ENCODE measurements around the gene SFTPB. TPM values are rescaled to one million over a fixed set of nuclear protein-coding genes. Genes with fewer than 3 reads are reported as not detected.

The SFTPB gene
- total RNA-seq, 1 donor from 2014 or later: not detected

- H3F3A ChIP-seq (ENCODE audit: low read depth): no peaks in the 10 kb centered on the region
- no peaks in the 10 kb centered on the region for H3K36me3 ChIP-seq
- no peaks in the 10 kb centered on the region for H3K9me3 Mint-ChIP-seq
- no peaks in the 10 kb centered on the region for H3K79me2 ChIP-seq (ENCODE audit: low read depth)
- no peaks in the 10 kb centered on the region for H3K4me1 ChIP-seq
- no peaks in the 10 kb centered on the region for H3K4me1 Mint-ChIP-seq
- peaks cover 16% of the 10 kb centered on the region for H3K27me3 ChIP-seq
- H3K9me3 ChIP-seq (ENCODE audit: low read depth): no peaks in the 10 kb centered on the region
- H4K20me1 ChIP-seq (ENCODE audit: low read depth): no peaks in the 10 kb centered on the region
- H3K27ac Mint-ChIP-seq: no peak overlapping the region
- H2AFZ ChIP-seq (replicated peaks): no peak overlapping the region
- no peak overlapping the region for H3K4me2 ChIP-seq
- H3K27me3 Mint-ChIP-seq (ENCODE audit: insufficient read depth, low read depth): peaks cover 10% of the 10 kb centered on the region
- no peak for TF ChIP-seq CTCF (IDR thresholded peaks at IDR 0.05)
- TF ChIP-seq EZH2 (IDR thresholded peaks at IDR 0.05): no peak
- no peak for TF ChIP-seq EZH2phosphoT487 (IDR thresholded peaks at IDR 0.05)
- no peak overlapping the region for H3K9ac ChIP-seq
- no peak overlapping the region for H3K4me3 ChIP-seq
- DNase-seq (ENCODE audit: low spot score): no peak
- no peak overlapping the region for H3K4me3 Mint-ChIP-seq
- H3K36me3 Mint-ChIP-seq: no peaks in the 10 kb centered on the region
- no peak overlapping the region for H3K27ac ChIP-seq
Observed at GRCh38 chr2:85681776-85682175, 13.8 kb upstream of the SFTPB start.

GRCh38 chr2:85681372-85681763 is 13.4 kb upstream of the SFTPB start:
- Histone ChIP-seq H3K27me3 (peaks cover 16% of the 10 kb centered on the region), H2AFZ (replicated peaks) (no peak overlapping the region), H3K27ac (no peak overlapping the region), H3K9me3 (ENCODE audit: low read depth) (no peaks in the 10 kb centered on the region), H3K4me3 (no peak overlapping the region), H3K4me1 (no peaks in the 10 kb centered on the region), H3K79me2 (ENCODE audit: low read depth) (no peaks in the 10 kb centered on the region), H3K4me2 (no peak overlapping the region), H3K36me3 (no peaks in the 10 kb centered on the region), H3F3A (ENCODE audit: low read depth) (no peaks in the 10 kb centered on the region), H4K20me1 (ENCODE audit: low read depth) (no peaks in the 10 kb centered on the region), H3K9ac (no peak overlapping the region)
- H3K27me3 Mint-ChIP-seq (ENCODE audit: insufficient read depth, low read depth): peaks cover 12% of the 10 kb centered on the region
- no peaks in the 10 kb centered on the region for H3K9me3 Mint-ChIP-seq
- H3K4me3 Mint-ChIP-seq: no peak overlapping the region
- no peak overlapping the region for H3K27ac Mint-ChIP-seq
- no peaks in the 10 kb centered on the region for H3K4me1 Mint-ChIP-seq
- no peaks in the 10 kb centered on the region for H3K36me3 Mint-ChIP-seq
- TF ChIP-seq EZH2 (IDR thresholded peaks at IDR 0.05) (no peak), CTCF (IDR thresholded peaks at IDR 0.05) (no peak), EZH2phosphoT487 (IDR thresholded peaks at IDR 0.05) (no peak)
- no peak for DNase-seq (ENCODE audit: low spot score)

- peaks cover 16% of the 10 kb centered on the region for H3K27me3 ChIP-seq
- H3F3A ChIP-seq (ENCODE audit: low read depth): no peaks in the 10 kb centered on the region
- H3K27ac Mint-ChIP-seq: no peak overlapping the region
- no peak overlapping the region for H2AFZ ChIP-seq (replicated peaks)
- H3K9me3 ChIP-seq (ENCODE audit: low read depth): no peaks in the 10 kb centered on the region
- no peaks in the 10 kb centered on the region for H4K20me1 ChIP-seq (ENCODE audit: low read depth)
- no peak for TF ChIP-seq EZH2phosphoT487 (IDR thresholded peaks at IDR 0.05)
- TF ChIP-seq EZH2 (IDR thresholded peaks at IDR 0.05): no peak
- no peak for TF ChIP-seq CTCF (IDR thresholded peaks at IDR 0.05)
- no peak for DNase-seq (ENCODE audit: low spot score)
- H3K36me3 Mint-ChIP-seq: no peaks in the 10 kb centered on the region
- no peak overlapping the region for H3K27ac ChIP-seq
- H3K4me3 Mint-ChIP-seq: no peak overlapping the region
- H3K36me3 ChIP-seq: no peaks in the 10 kb centered on the region
- H3K4me3 ChIP-seq: no peak overlapping the region
- no peaks in the 10 kb centered on the region for H3K4me1 Mint-ChIP-seq
- no peak overlapping the region for H3K9ac ChIP-seq
- H3K4me2 ChIP-seq: no peak overlapping the region
- peaks cover 12% of the 10 kb centered on the region for H3K27me3 Mint-ChIP-seq (ENCODE audit: insufficient read depth, low read depth)
- H3K79me2 ChIP-seq (ENCODE audit: low read depth): no peaks in the 10 kb centered on the region
- H3K4me1 ChIP-seq: no peaks in the 10 kb centered on the region
- no peaks in the 10 kb centered on the region for H3K9me3 Mint-ChIP-seq
Observed at GRCh38 chr2:85680707-85681371, 12.8 kb upstream of the SFTPB start.
